MM.1S (cell line): ENCODE measurements around the gene TM4SF18.

Experiments used
- CTCF ChIP-seq: fragments of 300-600 bp; sonication (generic); IDR thresholded peaks from 2 replicates; pipeline ENCODE4 v1.5.1; 2016; ENCODE audit warnings: antibody characterized with exemption, low read length, mixed read lengths
- EZH2 ChIP-seq: fragments of 300-600 bp; sonication (generic); optimal IDR thresholded peaks from 2 replicates; pipeline ENCODE3; 2017; ENCODE audit warnings: low read depth, mild to moderate bottlenecking, antibody characterized with exemption, low read length, mixed read lengths
- EZH2phosphoT487 ChIP-seq: fragments of 300-600 bp; sonication (generic); IDR thresholded peaks from 2 replicates; pipeline ENCODE4 v1.6.1; 2018; ENCODE audit warnings: antibody characterized with exemption, low read length

GRCh38 chr3:149292666-149293065 lies 40.8 kb downstream of the TM4SF18 start:
- TF ChIP-seq CTCF (no peak), EZH2phosphoT487 (no peak), EZH2 (no peak)
